Panc1 (cell line): ENCODE data around the gene GALC. TPM values are rescaled to one million over a fixed set of nuclear protein-coding genes. Genes with fewer than 3 reads are reported as not detected.

Experiments used
- ATAC-seq: fragments of 200-7000 bp; cut with Tn5 transposase; 2 replicates; pipeline ENCODE4 v1.9.1; 2020; ENCODE audit warnings: mild to moderate bottlenecking, moderate library complexity
- BruUV-seq: library from RNA; stranded (reverse); fragments of 400-500 nt; replicated peaks from 2 replicates; lab custom pipeline; 2021; lab: Mats Ljungman, UMichigan
- CTCF ChIA-PET: fragments of 300-600 bp; sonication (Branson Sonifier 250); formaldehyde crosslinking; loops from one replicate; lab custom pipeline; 2022; ENCODE audit warnings: antibody characterized with exemption; lab: Charles Lee
- POLR2A ChIA-PET: fragments of 300-600 bp; sonication (Branson Sonifier 250); formaldehyde crosslinking; loops from one replicate; lab custom pipeline; 2022; ENCODE audit warnings: antibody characterized with exemption; lab: Charles Lee
- DNase-seq: peaks from one replicate; pipeline ENCODE4 v3.0.0-alpha.2; 2010; ENCODE audit warnings: low read depth, low spot score
- H3K27ac ChIP-seq: 2 replicates; pipeline ENCODE4 v1.5.1; 2011; ENCODE audit warnings: mild to moderate bottlenecking, low read length, inconsistent platforms
- H3K27me3 ChIP-seq: fragments of 200-500 bp; sonication (Bioruptor generic); 2 replicates; pipeline ENCODE4 v1.6.0; 2014; ENCODE audit warnings: low read length, inconsistent platforms; ENCODE audit not compliant: control insufficient read depth, insufficient read depth
- H3K36me3 ChIP-seq: fragments of 200-500 bp; sonication (Bioruptor generic); 2 replicates; pipeline ENCODE4 v1.5.1; 2014; ENCODE audit warnings: inconsistent platforms, mild to moderate bottlenecking, low read length, moderate library complexity; ENCODE audit not compliant: control insufficient read depth, insufficient read depth
- H3K4me1 ChIP-seq: 2 replicates; pipeline ENCODE4 v1.5.1; 2011; ENCODE audit warnings: inconsistent platforms, mild to moderate bottlenecking, low read length, moderate library complexity; ENCODE audit not compliant: control insufficient read depth, insufficient read depth
- H3K4me3 ChIP-seq, 2 experiments: 2 replicates each; pipeline ENCODE4 v1.5.1; 2011 to 2012; ENCODE audit warnings: low read depth in 2 of 2, low read length in 2 of 2, mild to moderate bottlenecking in 2 of 2, inconsistent platforms in 1 of 2, moderate library complexity in 1 of 2
- H3K9me3 ChIP-seq: fragments of 200-500 bp; sonication (Bioruptor generic); 2 replicates; pipeline ENCODE4 v1.5.1; 2014; ENCODE audit warnings: low read depth, mild to moderate bottlenecking, inconsistent platforms, low read length, moderate library complexity; ENCODE audit not compliant: control insufficient read depth, insufficient read depth
- POLR2AphosphoS5 ChIP-seq: IDR thresholded peaks from 2 replicates; pipeline ENCODE4 v1.6.1; 2012; ENCODE audit warnings: mild to moderate bottlenecking, low read depth, low read length, moderate library complexity
- SIN3A ChIP-seq: IDR thresholded peaks from 2 replicates; pipeline ENCODE4 v1.6.1; 2012; ENCODE audit warnings: low read depth, mild to moderate bottlenecking, low read length, moderate library complexity, borderline replicate concordance; ENCODE audit not compliant: insufficient read depth
- TCF7L2 ChIP-seq: IDR thresholded peaks from 2 replicates; pipeline ENCODE4 v1.6.1; 2011; ENCODE audit warnings: mild to moderate bottlenecking, low read depth, low read length, inconsistent platforms
- in situ Hi-C: cut with HindIII; loops from 2 replicates; pipeline ENCODE4 v1.10.0; 2016; ENCODE audit warnings: low sequenced_read_pairs, low pct_unique_long_range_greater_than_20kb
- intact Hi-C: fragments of 100-400 bp; cut with micrococcal nuclease; formaldehyde crosslinking; loops from one replicate; pipeline ENCODE4 v1.10.0; 2022; ENCODE audit not compliant: unreplicated experiment
- total RNA-seq: library from RNA; stranded (reverse); gene quantifications from one replicate; pipeline ENCODE4 v1.2.1, GENCODE V29; 2021; ENCODE audit not compliant: unreplicated experiment
- TF ChIP-seq, protein P1 (sequence below), 2 experiments: IDR thresholded peaks; 2 replicates each; pipeline ENCODE4 v1.6.1; 2011 to 2012; ENCODE audit warnings: low read depth in 2 of 2, control low read depth in 1 of 2, low read length in 1 of 2, mild to moderate bottlenecking in 1 of 2, moderate library complexity in 1 of 2; ENCODE audit not compliant: insufficient read depth in 1 of 2
- TF ChIP-seq, protein P2 (sequence below): fragments of 450-650 bp; IDR thresholded peaks from 2 replicates; pipeline ENCODE4 v1.5.1; 2017; ENCODE audit warnings: mild to moderate bottlenecking

Gene GALC
- total RNA-seq, 1 experiment from 2014 or later, result 9.7 TPM

DNA sequence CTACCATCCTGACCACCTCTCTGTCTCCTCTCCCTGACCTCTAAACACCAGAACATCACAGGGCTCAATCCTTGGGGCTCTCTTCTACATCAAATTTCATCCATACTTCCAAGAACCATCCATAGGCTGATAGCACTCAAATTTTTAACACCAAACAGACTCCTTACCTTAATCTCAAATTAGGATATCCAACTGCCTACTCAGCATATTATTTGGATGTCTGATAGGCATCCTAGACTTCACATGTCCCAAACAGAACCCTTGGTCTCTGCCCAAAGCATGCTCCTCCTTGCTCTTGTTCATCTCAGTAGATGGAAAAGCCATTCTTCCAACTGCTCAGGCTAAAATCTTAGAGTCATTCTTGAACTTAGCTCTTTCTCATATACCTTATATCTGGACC, 91.3 kb downstream of the GALC start:
- DNase-seq, result no peak
- intact Hi-C loops (no loop called here), in situ Hi-C loops (no loop called here)
- H3K27me3 ChIP-seq, result no peaks in the 10 kb centered on the region
- ChIA-PET POLR2A (no interaction called here), CTCF (no interaction called here)
- H3K4me1 ChIP-seq, result no peaks in the 10 kb centered on the region
- TF ChIP-seq, protein P1, sequence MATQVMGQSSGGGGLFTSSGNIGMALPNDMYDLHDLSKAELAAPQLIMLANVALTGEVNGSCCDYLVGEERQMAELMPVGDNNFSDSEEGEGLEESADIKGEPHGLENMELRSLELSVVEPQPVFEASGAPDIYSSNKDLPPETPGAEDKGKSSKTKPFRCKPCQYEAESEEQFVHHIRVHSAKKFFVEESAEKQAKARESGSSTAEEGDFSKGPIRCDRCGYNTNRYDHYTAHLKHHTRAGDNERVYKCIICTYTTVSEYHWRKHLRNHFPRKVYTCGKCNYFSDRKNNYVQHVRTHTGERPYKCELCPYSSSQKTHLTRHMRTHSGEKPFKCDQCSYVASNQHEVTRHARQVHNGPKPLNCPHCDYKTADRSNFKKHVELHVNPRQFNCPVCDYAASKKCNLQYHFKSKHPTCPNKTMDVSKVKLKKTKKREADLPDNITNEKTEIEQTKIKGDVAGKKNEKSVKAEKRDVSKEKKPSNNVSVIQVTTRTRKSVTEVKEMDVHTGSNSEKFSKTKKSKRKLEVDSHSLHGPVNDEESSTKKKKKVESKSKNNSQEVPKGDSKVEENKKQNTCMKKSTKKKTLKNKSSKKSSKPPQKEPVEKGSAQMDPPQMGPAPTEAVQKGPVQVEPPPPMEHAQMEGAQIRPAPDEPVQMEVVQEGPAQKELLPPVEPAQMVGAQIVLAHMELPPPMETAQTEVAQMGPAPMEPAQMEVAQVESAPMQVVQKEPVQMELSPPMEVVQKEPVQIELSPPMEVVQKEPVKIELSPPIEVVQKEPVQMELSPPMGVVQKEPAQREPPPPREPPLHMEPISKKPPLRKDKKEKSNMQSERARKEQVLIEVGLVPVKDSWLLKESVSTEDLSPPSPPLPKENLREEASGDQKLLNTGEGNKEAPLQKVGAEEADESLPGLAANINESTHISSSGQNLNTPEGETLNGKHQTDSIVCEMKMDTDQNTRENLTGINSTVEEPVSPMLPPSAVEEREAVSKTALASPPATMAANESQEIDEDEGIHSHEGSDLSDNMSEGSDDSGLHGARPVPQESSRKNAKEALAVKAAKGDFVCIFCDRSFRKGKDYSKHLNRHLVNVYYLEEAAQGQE (IDR thresholded peaks at IDR 0.05; ENCODE audit: insufficient read depth in 1 of 2, low read depth in 2 of 2, low read length in 1 of 2), result no peak
- no peak for TF ChIP-seq POLR2AphosphoS5
- TF ChIP-seq SIN3A, result no peak
- TF ChIP-seq, protein P2, sequence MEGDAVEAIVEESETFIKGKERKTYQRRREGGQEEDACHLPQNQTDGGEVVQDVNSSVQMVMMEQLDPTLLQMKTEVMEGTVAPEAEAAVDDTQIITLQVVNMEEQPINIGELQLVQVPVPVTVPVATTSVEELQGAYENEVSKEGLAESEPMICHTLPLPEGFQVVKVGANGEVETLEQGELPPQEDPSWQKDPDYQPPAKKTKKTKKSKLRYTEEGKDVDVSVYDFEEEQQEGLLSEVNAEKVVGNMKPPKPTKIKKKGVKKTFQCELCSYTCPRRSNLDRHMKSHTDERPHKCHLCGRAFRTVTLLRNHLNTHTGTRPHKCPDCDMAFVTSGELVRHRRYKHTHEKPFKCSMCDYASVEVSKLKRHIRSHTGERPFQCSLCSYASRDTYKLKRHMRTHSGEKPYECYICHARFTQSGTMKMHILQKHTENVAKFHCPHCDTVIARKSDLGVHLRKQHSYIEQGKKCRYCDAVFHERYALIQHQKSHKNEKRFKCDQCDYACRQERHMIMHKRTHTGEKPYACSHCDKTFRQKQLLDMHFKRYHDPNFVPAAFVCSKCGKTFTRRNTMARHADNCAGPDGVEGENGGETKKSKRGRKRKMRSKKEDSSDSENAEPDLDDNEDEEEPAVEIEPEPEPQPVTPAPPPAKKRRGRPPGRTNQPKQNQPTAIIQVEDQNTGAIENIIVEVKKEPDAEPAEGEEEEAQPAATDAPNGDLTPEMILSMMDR, result no peak
- no peak overlapping the region for H3K27ac ChIP-seq
- no peaks in the 10 kb centered on the region for H3K9me3 ChIP-seq
- no peak for ATAC-seq
- BruUV-seq, result no TSS peak
- H3K4me3 ChIP-seq, result no peak overlapping the region
- H3K36me3 ChIP-seq, result no peaks in the 10 kb centered on the region

DNA sequence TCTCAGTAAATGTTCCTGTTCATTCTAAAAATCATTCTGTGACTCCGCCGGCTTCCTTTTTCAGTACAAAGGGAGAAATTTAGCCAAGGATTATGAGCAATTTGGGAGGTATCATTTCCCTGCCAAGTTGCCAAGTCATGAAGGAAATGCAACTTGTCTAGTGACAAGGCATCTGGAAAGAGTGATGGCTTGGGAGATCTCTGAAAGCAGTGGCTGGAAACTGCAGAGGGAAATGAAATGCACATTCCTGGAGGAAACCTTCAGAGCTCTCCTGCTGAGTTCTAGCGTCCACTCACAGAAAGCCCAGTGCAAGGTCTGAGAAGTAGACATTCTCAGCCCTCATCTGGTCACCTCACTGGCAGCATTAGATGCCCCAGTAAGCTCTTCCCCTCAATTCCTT, 91.7 kb downstream of the GALC start:
- Histone ChIP-seq H3K9me3 (no peaks in the 10 kb centered on the region), H3K27me3 (no peaks in the 10 kb centered on the region), H3K4me3 (no peak overlapping the region), H3K36me3 (no peaks in the 10 kb centered on the region), H3K4me1 (no peaks in the 10 kb centered on the region), H3K27ac (no peak overlapping the region)
- in situ Hi-C loops (no loop called here), intact Hi-C loops (no loop called here)
- POLR2A ChIA-PET, result no interaction called here
- CTCF ChIA-PET, result no interaction called here
- TF ChIP-seq SIN3A (no peak), TCF7L2 (no peak), POLR2AphosphoS5 (no peak)
- TF ChIP-seq, protein P1 (IDR thresholded peaks at IDR 0.05; ENCODE audit: insufficient read depth in 1 of 2, low read depth in 2 of 2, low read length in 1 of 2), result no peak
- TF ChIP-seq, protein P2, result no peak
- no peak for ATAC-seq
- no peak for DNase-seq
- no TSS peak for BruUV-seq
